ENCODE data around the gene ELMOD2. TPM values are rescaled to one million over a fixed set of nuclear protein-coding genes. Genes with fewer than 3 reads are reported as not detected.

The ELMOD2 gene
- total and polyA plus RNA-seq, 8 donors = 2.1 to 38.7 (median 8.9) TPM

DNA sequence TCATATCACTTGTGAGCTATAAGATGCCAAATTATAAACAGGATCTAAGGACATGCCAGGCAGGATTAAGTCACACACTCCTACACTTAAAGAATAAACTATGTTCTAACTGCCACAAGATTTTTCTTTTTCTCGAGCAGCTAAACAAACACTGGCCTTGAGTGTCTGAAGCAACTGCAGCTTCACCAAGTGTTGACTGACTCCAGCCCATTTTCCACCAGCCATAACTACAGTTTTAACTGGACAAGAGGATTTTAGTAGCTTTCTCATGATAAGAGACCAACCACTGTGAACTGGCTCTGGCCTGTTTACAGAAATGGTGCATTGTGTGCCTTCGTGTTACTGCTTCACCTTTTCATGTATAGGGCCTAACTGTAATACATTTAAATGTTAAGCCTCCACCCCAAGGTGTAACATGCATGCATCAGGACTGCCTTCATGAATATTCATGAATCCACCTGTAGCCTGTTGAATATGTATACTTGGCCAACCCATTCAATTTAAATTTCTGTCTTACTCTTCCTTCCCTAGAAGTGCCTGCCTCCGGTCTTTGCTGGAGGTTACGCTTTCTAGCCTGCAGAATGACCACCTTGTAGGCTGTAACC lies 34.0 kb downstream of the ELMOD2 start:
- 53 to 65% (median 63%) methylated on average over 4 of the region's 4 CpGs for WGBS, 5 donors
- TF ChIP-seq EP300 (IDR thresholded peaks at IDR 0.05) (no peak), POLR2AphosphoS5 (IDR thresholded peaks at IDR 0.05) (no peak), POLR2A (IDR thresholded peaks at IDR 0.05) (no peak)
- TF ChIP-seq, protein P1, sequence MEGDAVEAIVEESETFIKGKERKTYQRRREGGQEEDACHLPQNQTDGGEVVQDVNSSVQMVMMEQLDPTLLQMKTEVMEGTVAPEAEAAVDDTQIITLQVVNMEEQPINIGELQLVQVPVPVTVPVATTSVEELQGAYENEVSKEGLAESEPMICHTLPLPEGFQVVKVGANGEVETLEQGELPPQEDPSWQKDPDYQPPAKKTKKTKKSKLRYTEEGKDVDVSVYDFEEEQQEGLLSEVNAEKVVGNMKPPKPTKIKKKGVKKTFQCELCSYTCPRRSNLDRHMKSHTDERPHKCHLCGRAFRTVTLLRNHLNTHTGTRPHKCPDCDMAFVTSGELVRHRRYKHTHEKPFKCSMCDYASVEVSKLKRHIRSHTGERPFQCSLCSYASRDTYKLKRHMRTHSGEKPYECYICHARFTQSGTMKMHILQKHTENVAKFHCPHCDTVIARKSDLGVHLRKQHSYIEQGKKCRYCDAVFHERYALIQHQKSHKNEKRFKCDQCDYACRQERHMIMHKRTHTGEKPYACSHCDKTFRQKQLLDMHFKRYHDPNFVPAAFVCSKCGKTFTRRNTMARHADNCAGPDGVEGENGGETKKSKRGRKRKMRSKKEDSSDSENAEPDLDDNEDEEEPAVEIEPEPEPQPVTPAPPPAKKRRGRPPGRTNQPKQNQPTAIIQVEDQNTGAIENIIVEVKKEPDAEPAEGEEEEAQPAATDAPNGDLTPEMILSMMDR (IDR thresholded peaks at IDR 0.05) = no peak

GRCh38 chr4:140559696-140560095 lies 35.7 kb downstream of the ELMOD2 start:
- DNase-seq = no peak
- H3K9me3 ChIP-seq = no peaks in the 10 kb centered on the region
- H3K4me1 ChIP-seq = peaks cover 0 to 12% (median 0%) of the 10 kb centered on the region in 4 donors
- H3K27me3 ChIP-seq = peaks cover 0 to 10% (median 0%) of the 10 kb centered on the region in 3 donors
- H3K27ac ChIP-seq = no peak overlapping the region
- TF ChIP-seq, protein P1 (IDR thresholded peaks at IDR 0.05) = no peak
- no peak for TF ChIP-seq POLR2A (IDR thresholded peaks at IDR 0.05)
- TF ChIP-seq POLR2AphosphoS5 (IDR thresholded peaks at IDR 0.05) = no peak
- TF ChIP-seq EP300 (IDR thresholded peaks at IDR 0.05) = no peak
- H3K36me3 ChIP-seq = no peaks in the 10 kb centered on the region
- no peak overlapping the region for H3K4me3 ChIP-seq
- WGBS, 5 donors = 84 to 89% (median 87%) methylated on average over 6 of the region's 6 CpGs
- intact Hi-C loops (cut with DNase I; ENCODE audit: low total_unique reads) = no loop called here

More for the DNA sequence above, 34.0 kb downstream of the ELMOD2 start:
- Histone ChIP-seq H3K9me3 (no peaks in the 10 kb centered on the region), H3K4me1 (peaks cover 0 to 12% (median 0%) of the 10 kb centered on the region in 4 donors), H3K27me3 (no peaks in the 10 kb centered on the region), H3K27ac (no peak overlapping the region), H3K4me3 (no peak overlapping the region), H3K36me3 (peaks cover 0 to 5% (median 2%) of the 10 kb centered on the region in 4 donors)
- no peak for DNase-seq
- intact Hi-C loops (cut with DNase I; ENCODE audit: low total_unique reads) = no loop called here

GRCh38 chr4:140568507-140569306 lies 44.7 kb downstream of the ELMOD2 start, which contains the start of gene UCP1:
UCP1 (minus strand) TSS chr4:140568961; CDS start chr4:140568729, 232 bp downstream.
- intact Hi-C loops (cut with DNase I; ENCODE audit: low total_unique reads) = no loop called here
- Histone ChIP-seq H3K27me3 (peaks cover 0 to 76% (median 56%) of the 10 kb centered on the region in 3 donors), H3K9me3 (peaks cover 0 to 17% (median 14%) of the 10 kb centered on the region in 4 donors), H3K36me3 (no peaks in the 10 kb centered on the region), H3K27ac (no peak within 1 kb of the TSS), H3K4me3 (peak within 1 kb of the TSS; percentile 47 to 70 (median 57)), H3K4me1 (peaks cover 14 to 25% (median 21%) of the 10 kb centered on the region in 4 donors)
- DNase-seq = peak; percentile 35 to 71
- 1 to 7% (median 2%) methylated on average over 16 to 69 of the region's 69 CpGs for WGBS, 5 donors
- TF ChIP-seq POLR2A (IDR thresholded peaks at IDR 0.05) (no peak), POLR2AphosphoS5 (IDR thresholded peaks at IDR 0.05) (no peak), EP300 (IDR thresholded peaks at IDR 0.05) (no peak)
- TF ChIP-seq, protein P1 (IDR thresholded peaks at IDR 0.05) = no peak

- Histone ChIP-seq H3K4me3 (peak overlapping the region; percentile 47 to 70 (median 57)), H3K27ac (no peak overlapping the region), H3K4me1 (peaks cover 14 to 25% (median 21%) of the 10 kb centered on the region in 4 donors), H3K27me3 (peaks cover 0 to 72% (median 56%) of the 10 kb centered on the region in 3 donors), H3K9me3 (peaks cover 0 to 17% (median 14%) of the 10 kb centered on the region in 4 donors), H3K36me3 (no peaks in the 10 kb centered on the region)
- intact Hi-C loops (cut with DNase I; ENCODE audit: low total_unique reads) = no loop called here
- no peak for DNase-seq
- TF ChIP-seq, protein P1 (IDR thresholded peaks at IDR 0.05) = no peak
- no peak for TF ChIP-seq POLR2AphosphoS5 (IDR thresholded peaks at IDR 0.05)
- TF ChIP-seq POLR2A (IDR thresholded peaks at IDR 0.05) = no peak
- no peak for TF ChIP-seq EP300 (IDR thresholded peaks at IDR 0.05)
- WGBS, 5 donors = 40 to 61% (median 45%) methylated on average over 7 of the region's 7 CpGs
Observed at GRCh38 chr4:140569307-140569638, 45.3 kb downstream of the ELMOD2 start.
